ENCODE measurements around the gene SRRM1. TPM values are rescaled to one million over a fixed set of nuclear protein-coding genes. Genes with fewer than 3 reads are reported as not detected.
"Not testable (repeated sequence)": the region's sequence is repeated elsewhere in the genome, so short reads cannot be mapped to it uniquely, and the experiment has no call there.

The SRRM1 gene
- total RNA-seq, 1 donor from 2014 or later = 18.1 TPM

- DNase-seq (ENCODE audit: low read depth in 2 of 2) = peak; percentile 10 to 15
Observed at GRCh38 chr1:24644100-24644384, 940 bp downstream of the SRRM1 start.

- no peak for DNase-seq (ENCODE audit: low read depth in 2 of 2)
Observed at GRCh38 chr1:24648919-24649318, 5.8 kb downstream of the SRRM1 start.

DNA sequence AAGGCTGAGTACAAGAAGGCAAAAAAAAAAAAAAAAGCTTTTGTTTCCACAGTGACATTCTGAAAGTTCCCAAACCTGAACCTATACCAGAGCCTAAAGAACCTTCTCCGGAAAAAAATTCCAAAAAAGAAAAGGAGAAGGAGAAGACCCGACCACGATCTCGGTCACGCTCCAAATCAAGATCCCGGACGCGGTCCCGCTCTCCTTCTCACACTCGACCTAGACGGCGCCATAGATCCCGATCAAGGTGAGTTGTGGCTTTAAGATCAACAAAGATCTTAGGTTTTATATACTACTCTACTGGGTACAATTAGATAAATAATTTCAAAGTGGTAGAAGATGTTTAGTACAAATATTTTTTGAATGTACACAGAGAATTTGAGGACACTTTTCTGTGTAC lies 9.3 kb downstream of the SRRM1 start:
- no peak for DNase-seq (ENCODE audit: low read depth in 2 of 2)

- no peak for DNase-seq (ENCODE audit: low read depth in 2 of 2)
Observed at GRCh38 chr1:24654010-24654409, 10.9 kb downstream of the SRRM1 start.

- DNase-seq (ENCODE audit: low read depth in 2 of 2) = no peak
Observed at GRCh38 chr1:24656046-24656445, 12.9 kb downstream of the SRRM1 start.

- no peak for DNase-seq (ENCODE audit: low read depth in 2 of 2)
Observed at GRCh38 chr1:24657781-24658180, 14.7 kb downstream of the SRRM1 start.

DNA sequence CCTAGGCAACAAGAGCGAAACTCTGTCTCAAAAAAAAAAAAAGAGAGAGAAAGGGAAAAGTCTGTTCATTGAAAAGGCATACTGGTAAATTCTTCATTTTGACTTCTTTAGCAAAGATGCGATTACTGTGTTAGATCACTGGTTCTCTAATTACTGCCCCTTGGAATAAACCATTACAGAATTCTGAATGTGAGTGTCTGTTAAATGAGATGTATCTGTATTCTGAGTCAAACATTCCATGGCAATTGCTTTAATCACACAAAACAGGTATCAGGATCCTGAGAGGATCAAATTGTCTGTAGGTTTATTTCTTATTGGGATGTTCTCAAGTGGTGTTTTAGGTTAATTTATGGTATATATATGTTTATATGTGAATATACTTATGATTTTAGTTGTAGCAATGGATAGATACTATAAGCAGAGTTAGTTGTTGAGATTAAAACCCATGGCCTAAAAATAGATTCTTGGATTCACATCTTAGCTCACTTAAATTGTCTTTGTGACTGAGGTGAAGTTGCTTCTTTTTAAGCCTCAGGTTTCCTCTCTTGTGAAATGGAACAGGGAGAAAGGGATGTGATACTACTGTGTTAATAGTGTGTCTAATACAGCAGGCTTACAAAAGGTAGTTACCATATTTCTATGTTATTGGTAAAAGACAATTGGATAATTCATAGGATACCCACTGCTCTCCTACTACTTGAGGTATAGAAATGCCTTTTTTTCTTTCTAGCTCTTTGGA lies 16.2 kb downstream of the SRRM1 start:
- DNase-seq (ENCODE audit: low read depth in 2 of 2) = no peak

DNA sequence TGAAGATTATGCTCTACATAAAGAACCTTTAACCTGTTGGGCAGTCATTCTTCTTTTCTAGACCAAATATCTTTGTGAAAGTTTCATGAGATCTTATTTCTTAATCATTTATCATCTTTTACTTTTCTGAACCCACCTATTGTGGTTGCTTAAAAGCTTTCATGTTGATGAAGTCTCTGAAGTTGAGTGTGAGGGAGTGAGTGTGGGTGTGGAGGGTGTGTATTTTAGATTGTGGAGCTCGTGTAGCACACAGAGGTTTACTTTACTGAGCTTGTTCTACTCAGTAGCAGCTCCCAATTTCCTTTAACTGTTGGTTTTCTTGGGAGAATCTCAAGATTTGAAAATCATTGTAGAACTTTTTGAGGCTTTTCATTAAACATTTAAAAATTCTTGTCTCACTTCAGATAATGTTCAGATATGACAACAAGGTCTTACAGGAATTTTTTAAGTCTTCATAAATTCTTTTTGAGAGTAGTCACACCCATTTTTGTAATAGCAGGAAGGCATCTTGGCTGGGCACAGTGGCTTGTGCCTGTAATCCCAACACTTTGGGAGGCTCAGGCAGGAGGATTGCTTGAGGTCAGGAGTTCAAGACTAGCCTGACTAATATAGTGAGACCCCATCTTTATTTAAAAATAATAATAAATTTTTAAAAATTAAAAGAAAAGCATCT lies 17.0 kb downstream of the SRRM1 start:
- DNase-seq (ENCODE audit: low read depth in 2 of 2) = no peak

DNA sequence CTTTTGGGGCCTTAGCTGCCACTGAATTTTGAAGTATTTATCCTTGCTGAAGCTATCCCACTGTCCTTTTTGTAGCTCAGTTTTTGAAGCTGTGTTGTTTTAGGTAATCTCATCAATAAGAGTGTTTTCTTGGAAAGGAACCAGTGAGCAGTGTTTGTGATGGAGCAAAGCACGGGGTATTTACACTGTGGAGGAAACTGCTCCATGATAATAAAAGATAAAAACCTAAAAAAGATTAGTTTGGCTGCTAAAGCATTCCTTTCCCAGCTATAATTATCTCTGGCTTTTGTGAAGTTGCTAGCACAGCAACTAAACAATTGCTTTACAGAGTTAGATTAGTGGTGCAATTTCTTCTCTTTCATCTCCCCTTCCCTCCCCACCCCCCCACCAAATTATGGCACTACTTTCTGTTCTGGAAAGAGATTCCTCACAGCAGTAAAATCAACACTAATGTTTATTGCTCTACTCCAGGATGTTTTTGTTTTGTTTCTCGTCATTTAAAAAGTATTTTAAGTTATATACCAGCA lies 21.5 kb downstream of the SRRM1 start:
- no peak for DNase-seq (ENCODE audit: low read depth in 2 of 2)

DNA sequence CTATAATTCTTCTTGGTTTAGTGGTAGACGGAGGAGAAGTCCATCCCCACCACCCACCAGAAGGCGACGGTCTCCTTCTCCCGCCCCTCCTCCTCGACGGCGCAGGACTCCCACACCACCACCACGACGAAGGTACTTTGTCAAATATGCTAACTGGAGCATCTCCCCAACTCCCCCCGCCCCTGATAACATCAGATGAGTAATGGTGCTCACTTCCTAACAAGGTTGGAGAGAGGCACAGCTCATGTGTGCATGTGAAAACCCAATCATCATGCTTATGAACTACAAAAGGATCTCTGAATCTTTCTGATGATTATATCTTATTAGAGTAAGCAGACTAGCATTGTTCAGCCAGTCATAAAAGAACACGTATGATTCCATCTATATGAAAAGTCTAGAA lies 23.7 kb downstream of the SRRM1 start:
- peak in 1 of 2 donors; percentile 10 for DNase-seq (ENCODE audit: low read depth in 2 of 2)

DNA sequence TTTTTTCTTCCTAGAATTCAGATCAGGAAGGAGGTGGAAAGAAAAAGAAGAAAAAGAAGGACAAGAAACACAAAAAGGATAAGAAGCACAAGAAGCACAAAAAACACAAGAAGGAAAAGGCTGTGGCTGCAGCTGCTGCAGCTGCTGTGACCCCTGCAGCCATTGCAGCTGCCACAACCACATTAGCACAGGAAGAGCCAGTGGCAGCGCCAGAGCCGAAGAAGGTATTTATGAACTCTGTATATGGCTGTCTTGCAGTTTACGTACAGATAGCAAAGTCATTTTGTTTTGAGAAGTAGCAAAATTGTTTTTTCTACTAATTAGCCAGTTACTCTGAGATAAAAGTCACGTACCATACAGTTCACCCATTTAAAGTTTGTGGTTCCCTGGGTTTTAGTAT lies 28.3 kb downstream of the SRRM1 start:
- not testable (repeated sequence) for DNase-seq (ENCODE audit: low read depth in 2 of 2)

DNA sequence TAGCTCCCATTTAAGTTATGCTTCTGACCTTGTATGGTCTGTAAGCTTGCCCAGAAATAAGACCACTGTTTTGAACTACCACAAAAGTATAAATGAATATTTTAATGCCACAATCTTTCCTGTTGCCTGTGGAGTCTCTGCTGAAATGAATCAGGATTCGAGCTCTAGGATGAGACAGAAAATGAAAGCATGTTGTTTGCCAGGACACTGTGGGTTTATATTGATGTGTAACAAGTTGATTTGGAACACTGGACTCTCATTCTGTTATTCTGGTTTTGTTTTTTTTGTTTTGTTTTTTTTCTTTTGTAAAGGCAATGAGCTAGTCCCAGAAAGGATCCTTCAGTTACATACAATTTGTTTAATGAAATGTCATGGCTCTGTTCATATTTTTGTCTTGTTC lies 29.6 kb downstream of the SRRM1 start:
- DNase-seq (ENCODE audit: low read depth in 2 of 2) = peak in 1 of 2 donors; percentile 11

- peak in 1 of 2 donors; percentile 35 for DNase-seq (ENCODE audit: low read depth in 2 of 2)
Observed at GRCh38 chr1:24673341-24673740, 30.2 kb downstream of the SRRM1 start.

GRCh38 chr1:24678421-24678820 lies 35.3 kb downstream of the SRRM1 start:
- not testable (repeated sequence) for DNase-seq (ENCODE audit: low read depth in 2 of 2)

- no peak for DNase-seq (ENCODE audit: low read depth in 2 of 2)
Observed at GRCh38 chr1:24679725-24680124, 36.6 kb downstream of the SRRM1 start.

GRCh38 chr1:24683713-24684162 lies 40.6 kb downstream of the SRRM1 start:
- peak; percentile 23 to 97 for DNase-seq (ENCODE audit: low read depth in 2 of 2)

- DNase-seq (ENCODE audit: low read depth in 2 of 2) = no peak
Observed at GRCh38 chr1:24688033-24688432, 44.9 kb downstream of the SRRM1 start.

GRCh38 chr1:24688621-24689195 lies 45.6 kb downstream of the SRRM1 start:
- peak; percentile 69 to 72 for DNase-seq (ENCODE audit: low read depth in 2 of 2)

GRCh38 chr1:24691051-24691450 lies 47.9 kb downstream of the SRRM1 start:
- no peak for DNase-seq (ENCODE audit: low read depth in 2 of 2)

DNA sequence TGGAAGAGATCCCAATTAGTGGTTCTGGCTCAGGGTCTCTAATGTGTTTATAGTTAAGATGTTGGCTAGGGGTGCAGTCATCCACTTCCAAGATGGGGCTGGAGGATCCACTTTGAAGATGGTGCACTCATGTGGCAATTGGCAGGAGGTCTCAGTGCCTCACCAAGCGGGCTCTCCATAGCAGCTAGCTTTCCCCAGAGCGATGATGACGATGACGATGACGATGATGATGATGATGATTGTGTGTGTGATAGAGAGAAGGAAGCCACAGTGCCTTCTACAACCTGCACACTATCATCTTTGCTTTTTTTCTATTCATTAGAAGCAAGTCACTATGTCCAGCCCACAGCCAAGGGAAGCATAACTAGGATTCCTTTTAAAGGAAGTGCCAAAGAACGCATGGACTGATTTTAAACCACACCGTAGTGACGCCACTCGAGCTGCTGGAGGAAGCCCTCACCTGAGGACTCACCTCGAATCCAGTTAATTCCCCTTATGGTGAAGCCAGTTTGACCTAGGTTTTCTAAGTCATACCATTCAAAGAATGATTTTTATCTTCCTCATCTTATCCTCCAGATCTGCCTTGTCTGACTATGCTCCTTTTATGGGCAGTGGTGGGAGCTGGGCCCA lies 49.4 kb downstream of the SRRM1 start:
- DNase-seq (ENCODE audit: low read depth in 2 of 2) = no peak

DNA sequence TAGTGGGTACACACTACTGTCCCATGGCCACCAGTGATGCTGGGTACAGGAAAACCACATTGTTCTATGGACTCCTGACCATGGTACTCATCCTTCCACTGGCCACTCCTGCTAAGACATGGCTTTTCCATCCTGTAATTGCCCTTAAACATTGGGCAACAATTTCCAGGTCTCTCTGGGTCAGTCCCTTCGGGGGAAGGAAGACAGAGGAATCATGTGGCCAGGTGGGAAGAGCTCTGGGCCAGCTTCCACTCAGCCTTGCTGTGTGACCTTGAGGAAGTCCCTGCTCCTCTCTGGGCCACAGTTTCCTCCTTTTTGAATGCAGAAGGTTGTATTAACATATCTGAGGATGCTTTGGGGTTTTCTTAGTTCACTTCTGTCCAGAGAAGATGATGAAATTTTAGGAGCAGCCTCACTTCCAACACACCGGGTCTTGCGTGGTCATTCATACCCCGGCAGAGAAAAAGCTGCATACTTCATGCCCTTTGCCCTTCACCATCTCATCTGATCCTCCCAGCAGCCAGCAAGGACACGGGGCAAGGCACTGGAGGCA lies 50.8 kb downstream of the SRRM1 start:
- DNase-seq (ENCODE audit: low read depth in 2 of 2) = no peak

DNA sequence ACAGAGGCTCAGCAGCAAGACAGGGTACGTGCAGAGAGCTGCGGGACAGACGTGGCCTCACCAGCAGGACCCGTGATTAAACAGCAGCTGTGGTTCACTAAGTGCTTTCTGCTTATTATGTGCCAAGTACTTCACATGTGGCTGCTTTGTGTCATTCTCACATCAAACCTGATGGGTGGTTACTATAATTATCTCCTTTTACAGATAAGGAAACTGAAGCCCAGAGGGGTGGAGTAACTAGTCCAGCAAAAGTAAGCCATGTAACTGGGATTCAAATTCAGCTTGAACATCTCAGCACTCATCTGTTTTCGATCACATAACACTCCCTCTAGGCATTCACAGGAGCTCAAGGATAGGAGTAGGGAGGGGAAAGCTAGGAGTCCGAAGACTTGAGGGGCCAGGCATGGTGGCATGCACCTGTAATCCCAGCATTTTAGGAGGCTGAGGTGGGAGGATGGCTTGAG lies 51.3 kb downstream of the SRRM1 start:
- DNase-seq (ENCODE audit: low read depth in 2 of 2) = peak in 1 of 2 donors; percentile 62
